Activated CD8-positive, alpha-beta T cell treated with anti-CD3 and anti-CD28 coated beads for 36 hours (primary cell): ENCODE data around the gene COPS9. TPM values are rescaled to one million over a fixed set of nuclear protein-coding genes. Genes with fewer than 3 reads are reported as not detected.

Experiments
- ATAC-seq: fragments of 200-7000 bp; cut with Tn5 transposase; one replicate; pipeline ENCODE4 v1.10.0; 2021; ENCODE audit warnings: mild to moderate bottlenecking, moderate library complexity
- CTCF ChIA-PET: fragments of 350-600 bp; sonication (Branson Sonifier 250); formaldehyde crosslinking; loops from one replicate; lab custom pipeline; 2021; ENCODE audit warnings: antibody characterized with exemption; lab: Charles Lee
- POLR2A ChIA-PET: fragments of 350-600 bp; sonication (Branson Sonifier 250); formaldehyde crosslinking; loops from one replicate; lab custom pipeline; 2021; ENCODE audit warnings: antibody characterized with exemption; lab: Charles Lee
- DNase-seq: peaks from one replicate; pipeline ENCODE4 v3.0.0-alpha.2; 2020
- H3K27ac Mint-ChIP-seq: one replicate; pipeline ENCODE4 v1.8.0; 2021; ENCODE audit warnings: mild to moderate bottlenecking, mixed read lengths
- H3K27me3 Mint-ChIP-seq: one replicate; pipeline ENCODE4 v1.8.0; 2021; ENCODE audit warnings: mixed read lengths
- H3K36me3 Mint-ChIP-seq: one replicate; pipeline ENCODE4 v1.8.0; 2021; ENCODE audit warnings: low read depth, mixed read lengths
- H3K4me1 Mint-ChIP-seq: one replicate; pipeline ENCODE4 v1.8.0; 2021; ENCODE audit warnings: low read depth, mixed read lengths
- H3K4me3 Mint-ChIP-seq: one replicate; pipeline ENCODE4 v1.8.0; 2021; ENCODE audit warnings: mild to moderate bottlenecking, moderate library complexity, mixed read lengths
- H3K9me3 Mint-ChIP-seq: one replicate; pipeline ENCODE4 v1.8.0; 2021; ENCODE audit warnings: mixed read lengths
- CTCF ChIP-seq: fragments of 200-600 bp; IDR thresholded peaks from one replicate; pipeline ENCODE4 v1.8.0; 2022; ENCODE audit warnings: antibody characterized with exemption, mild to moderate bottlenecking
- intact Hi-C: fragments of 100-400 bp; cut with micrococcal nuclease; formaldehyde crosslinking; loops from one replicate; pipeline ENCODE4 v1.10.0; 2022
- total RNA-seq, 2 experiments: library from RNA; stranded (reverse); gene quantifications; one replicate each; pipeline ENCODE4 v1.2.3, GENCODE V29; 2021

Gene COPS9
- total RNA-seq, 2 experiments from 2014 or later, result 107 to 120 TPM

GRCh38 chr2:240182476-240182875 lies 46.4 kb upstream of the COPS9 start:
- POLR2A ChIA-PET, result no interaction called here
- Mint-ChIP-seq H3K4me1 (no peaks in the 10 kb centered on the region), H3K27me3 (peaks cover 15% of the 10 kb centered on the region), H3K9me3 (no peaks in the 10 kb centered on the region), H3K27ac (no peak overlapping the region), H3K4me3 (no peak overlapping the region), H3K36me3 (no peaks in the 10 kb centered on the region)
- CTCF ChIA-PET, result no interaction called here
- no peak for DNase-seq
- ATAC-seq, result no peak
- intact Hi-C loops, result no loop called here
- TF ChIP-seq CTCF, result no peak

- H3K27ac Mint-ChIP-seq, result no peak overlapping the region
- TF ChIP-seq CTCF, result no peak
- H3K9me3 Mint-ChIP-seq, result no peaks in the 10 kb centered on the region
These were observed 45.9 kb upstream of the COPS9 start for GRCh38 chr2:240182001-240182400.

GRCh38 chr2:240179941-240180666 lies 44.0 kb upstream of the COPS9 start:
- H3K36me3 Mint-ChIP-seq, result no peaks in the 10 kb centered on the region
- no peaks in the 10 kb centered on the region for H3K9me3 Mint-ChIP-seq

More at GRCh38 chr2:240182001-240182400, 45.9 kb upstream of the COPS9 start:
- Mint-ChIP-seq H3K27me3 (peaks cover 16% of the 10 kb centered on the region), H3K4me3 (no peak overlapping the region), H3K4me1 (no peaks in the 10 kb centered on the region), H3K36me3 (no peaks in the 10 kb centered on the region)
- POLR2A ChIA-PET, result no interaction called here
- DNase-seq (no peak), ATAC-seq (no peak)
- CTCF ChIA-PET, result no interaction called here
- intact Hi-C loops, result no loop called here

GRCh38 chr2:240179186-240179815 lies 43.2 kb upstream of the COPS9 start:
- intact Hi-C loops, result no loop called here
- Mint-ChIP-seq H3K9me3 (no peaks in the 10 kb centered on the region), H3K27me3 (peaks cover 23% of the 10 kb centered on the region), H3K4me3 (no peak overlapping the region), H3K4me1 (no peaks in the 10 kb centered on the region), H3K27ac (no peak overlapping the region), H3K36me3 (no peaks in the 10 kb centered on the region)
- ChIA-PET CTCF (no interaction called here), POLR2A (no interaction called here)
- TF ChIP-seq CTCF, result no peak
- no peak for DNase-seq
- no peak for ATAC-seq

More at GRCh38 chr2:240179941-240180666, 44.0 kb upstream of the COPS9 start:
- no peak overlapping the region for H3K27ac Mint-ChIP-seq
- ChIA-PET POLR2A (no interaction called here), CTCF (no interaction called here)
- TF ChIP-seq CTCF, result no peak
- no peak for DNase-seq
- intact Hi-C loops, result no loop called here
- H3K27me3 Mint-ChIP-seq, result peaks cover 20% of the 10 kb centered on the region
- ATAC-seq, result no peak
- H3K4me1 Mint-ChIP-seq, result no peaks in the 10 kb centered on the region
- H3K4me3 Mint-ChIP-seq, result no peak overlapping the region

GRCh38 chr2:240178564-240178963 lies 42.5 kb upstream of the COPS9 start:
- no peak for TF ChIP-seq CTCF
- no peaks in the 10 kb centered on the region for H3K36me3 Mint-ChIP-seq
- ChIA-PET CTCF (no interaction called here), POLR2A (no interaction called here)
- no peak overlapping the region for H3K4me3 Mint-ChIP-seq
- no peak overlapping the region for H3K27ac Mint-ChIP-seq
- intact Hi-C loops, result no loop called here
- H3K27me3 Mint-ChIP-seq, result peaks cover 24% of the 10 kb centered on the region
- no peaks in the 10 kb centered on the region for H3K9me3 Mint-ChIP-seq
- ATAC-seq, result no peak
- H3K4me1 Mint-ChIP-seq, result no peaks in the 10 kb centered on the region
- no peak for DNase-seq
